ENCODE results near the gene KRT80.

Gene KRT80

GRCh38 chr12:52151153-52151836 is 40.5 kb downstream of the KRT80 start:
- TF ChIP-seq, protein P1, sequence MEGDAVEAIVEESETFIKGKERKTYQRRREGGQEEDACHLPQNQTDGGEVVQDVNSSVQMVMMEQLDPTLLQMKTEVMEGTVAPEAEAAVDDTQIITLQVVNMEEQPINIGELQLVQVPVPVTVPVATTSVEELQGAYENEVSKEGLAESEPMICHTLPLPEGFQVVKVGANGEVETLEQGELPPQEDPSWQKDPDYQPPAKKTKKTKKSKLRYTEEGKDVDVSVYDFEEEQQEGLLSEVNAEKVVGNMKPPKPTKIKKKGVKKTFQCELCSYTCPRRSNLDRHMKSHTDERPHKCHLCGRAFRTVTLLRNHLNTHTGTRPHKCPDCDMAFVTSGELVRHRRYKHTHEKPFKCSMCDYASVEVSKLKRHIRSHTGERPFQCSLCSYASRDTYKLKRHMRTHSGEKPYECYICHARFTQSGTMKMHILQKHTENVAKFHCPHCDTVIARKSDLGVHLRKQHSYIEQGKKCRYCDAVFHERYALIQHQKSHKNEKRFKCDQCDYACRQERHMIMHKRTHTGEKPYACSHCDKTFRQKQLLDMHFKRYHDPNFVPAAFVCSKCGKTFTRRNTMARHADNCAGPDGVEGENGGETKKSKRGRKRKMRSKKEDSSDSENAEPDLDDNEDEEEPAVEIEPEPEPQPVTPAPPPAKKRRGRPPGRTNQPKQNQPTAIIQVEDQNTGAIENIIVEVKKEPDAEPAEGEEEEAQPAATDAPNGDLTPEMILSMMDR (IDR thresholded peaks at IDR 0.05), result no peak
- no peak overlapping the region for H3K27ac ChIP-seq
- H3K36me3 ChIP-seq, result no peaks in the 10 kb centered on the region
- no peaks in the 10 kb centered on the region for H3K9me3 ChIP-seq
- H3K4me3 ChIP-seq (ENCODE audit: low read depth in 1 of 2, low read length in 1 of 2), result no peak overlapping the region
- peaks cover 42% of the 10 kb centered on the region for H3K27me3 ChIP-seq
- peaks cover 0 to 5% of the 10 kb centered on the region in 2 experiments for H3K4me1 ChIP-seq (ENCODE audit: control insufficient read depth in 1 of 2, insufficient read depth in 1 of 2, low read depth in 1 of 2, low read length in 1 of 2)

DNA sequence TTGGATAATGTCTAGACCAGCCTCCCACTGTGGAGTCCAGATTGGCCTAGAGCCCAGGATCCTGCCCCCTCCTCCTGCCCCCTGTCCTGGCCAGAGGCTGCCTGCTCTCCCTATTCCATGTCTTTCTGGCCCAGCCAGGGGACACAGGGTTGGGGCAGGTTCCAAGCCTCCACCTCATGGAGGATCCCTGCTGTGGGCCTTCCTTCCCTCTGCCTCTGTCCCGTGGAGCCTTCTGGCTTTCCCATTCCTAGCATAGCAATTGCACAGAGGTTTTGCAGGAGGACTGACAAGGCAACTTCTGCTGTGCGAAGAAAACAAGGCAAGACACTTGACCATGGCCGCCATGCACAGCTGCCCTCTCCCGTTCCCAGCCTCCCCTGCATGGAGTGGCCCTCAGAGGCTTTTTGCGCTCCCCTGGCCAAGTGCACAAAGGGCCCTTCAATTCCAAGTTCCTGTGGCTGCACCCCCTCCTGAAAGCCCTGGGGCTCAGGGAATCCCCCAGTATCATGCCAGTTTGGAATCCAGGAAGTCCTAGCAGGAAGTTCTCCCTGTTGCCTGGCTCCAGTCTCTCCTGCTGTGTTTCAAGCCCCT is 42.1 kb downstream of the KRT80 start:
- H3K4me1 ChIP-seq (ENCODE audit: control insufficient read depth in 1 of 2, insufficient read depth in 1 of 2, low read depth in 1 of 2, low read length in 1 of 2), result peaks cover 0 to 5% of the 10 kb centered on the region in 2 experiments
- no peaks in the 10 kb centered on the region for H3K9me3 ChIP-seq
- peaks cover 42% of the 10 kb centered on the region for H3K27me3 ChIP-seq
- H3K36me3 ChIP-seq, result no peaks in the 10 kb centered on the region
- no peak overlapping the region for H3K27ac ChIP-seq
- H3K4me3 ChIP-seq (ENCODE audit: low read depth in 1 of 2, low read length in 1 of 2), result no peak overlapping the region
- TF ChIP-seq, protein P1 (IDR thresholded peaks at IDR 0.05), result no peak

DNA sequence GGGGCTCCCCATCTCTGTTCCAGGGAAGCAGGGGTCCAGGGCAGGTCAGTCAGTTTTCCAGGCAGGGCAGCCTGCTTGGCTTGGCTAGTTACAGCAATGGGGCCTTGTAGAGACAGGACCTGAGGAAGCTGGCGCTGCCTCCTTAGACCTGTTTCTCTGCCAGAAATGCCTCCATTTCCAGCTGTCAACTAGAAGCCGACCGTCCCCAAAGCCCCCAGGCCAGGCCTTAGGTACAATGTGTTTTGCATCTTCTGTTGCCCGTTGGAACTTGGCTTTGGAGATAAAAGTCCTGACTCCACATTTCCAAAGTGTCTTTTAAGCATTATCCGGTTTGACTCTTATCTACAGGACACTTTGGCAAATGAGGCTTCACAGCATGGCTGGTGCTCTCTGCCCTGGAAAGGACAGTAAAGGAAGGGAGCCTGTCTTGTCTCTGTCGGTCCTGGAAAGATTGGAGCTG is 42.6 kb downstream of the KRT80 start:
- TF ChIP-seq, protein P1 (IDR thresholded peaks at IDR 0.05), result no peak
- Histone ChIP-seq H3K36me3 (no peaks in the 10 kb centered on the region), H3K9me3 (no peaks in the 10 kb centered on the region), H3K27ac (no peak overlapping the region), H3K27me3 (peaks cover 42% of the 10 kb centered on the region), H3K4me3 (ENCODE audit: low read depth in 1 of 2, low read length in 1 of 2) (no peak overlapping the region), H3K4me1 (ENCODE audit: control insufficient read depth in 1 of 2, insufficient read depth in 1 of 2, low read depth in 1 of 2, low read length in 1 of 2) (peaks cover 0 to 5% of the 10 kb centered on the region in 2 experiments)

GRCh38 chr12:52148464-52149181 is 43.2 kb downstream of the KRT80 start:
- peaks cover 0 to 5% of the 10 kb centered on the region in 2 experiments for H3K4me1 ChIP-seq (ENCODE audit: control insufficient read depth in 1 of 2, insufficient read depth in 1 of 2, low read depth in 1 of 2, low read length in 1 of 2)
- H3K36me3 ChIP-seq, result no peaks in the 10 kb centered on the region
- H3K4me3 ChIP-seq (ENCODE audit: low read depth in 1 of 2, low read length in 1 of 2), result no peak overlapping the region
- no peak overlapping the region for H3K27ac ChIP-seq
- TF ChIP-seq, protein P1 (IDR thresholded peaks at IDR 0.05), result no peak
- no peaks in the 10 kb centered on the region for H3K9me3 ChIP-seq
- H3K27me3 ChIP-seq, result peaks cover 36% of the 10 kb centered on the region

DNA sequence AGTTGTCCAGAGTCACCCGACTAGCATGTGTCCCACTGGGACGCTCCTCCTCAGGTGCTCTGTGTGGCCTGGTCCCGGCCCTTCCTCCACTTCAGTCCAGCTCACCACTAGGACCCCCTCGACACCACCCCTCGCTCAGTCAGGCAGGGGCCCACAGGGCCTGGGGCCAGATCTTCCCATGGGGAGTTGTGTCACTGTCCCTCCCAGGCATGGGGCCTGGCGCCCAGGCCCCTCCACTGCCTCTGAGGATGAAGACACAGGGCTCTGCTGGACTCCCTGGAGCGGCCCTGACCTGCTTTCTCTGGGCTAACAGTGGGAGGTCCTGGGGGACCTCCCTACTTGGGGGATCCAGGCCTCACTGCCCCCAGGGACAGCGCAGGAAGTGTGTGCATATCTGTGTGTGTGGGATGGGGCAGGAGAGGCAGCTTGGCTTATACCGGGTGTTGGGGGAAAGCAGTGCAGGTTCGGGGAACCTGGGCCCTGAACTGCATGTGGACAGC is 43.8 kb downstream of the KRT80 start:
- Histone ChIP-seq H3K4me1 (ENCODE audit: control insufficient read depth in 1 of 2, insufficient read depth in 1 of 2, low read depth in 1 of 2, low read length in 1 of 2) (peaks cover 0 to 5% of the 10 kb centered on the region in 2 experiments), H3K27me3 (peaks cover 30% of the 10 kb centered on the region), H3K36me3 (no peaks in the 10 kb centered on the region), H3K27ac (no peak overlapping the region), H3K4me3 (ENCODE audit: low read depth in 1 of 2, low read length in 1 of 2) (no peak overlapping the region), H3K9me3 (no peaks in the 10 kb centered on the region)
- TF ChIP-seq, protein P1 (IDR thresholded peaks at IDR 0.05), result no peak

Measured in neutrophil (primary cell).